Epithelial cell of esophagus (primary cell): ENCODE data around the gene KMT5C.

Experiments used
- DNase-seq: peaks from one replicate; pipeline ENCODE4 v3.0.0; 2010; ENCODE audit warnings: low read depth
- H3K4me3 ChIP-seq: 2 replicates; pipeline ENCODE4 v1.5.1; 2011; ENCODE audit warnings: mild to moderate bottlenecking, low read length, control low read depth
- CTCF ChIP-seq: IDR thresholded peaks from 2 replicates; pipeline ENCODE4 v1.5.1; 2011; ENCODE audit warnings: low read depth, mild to moderate bottlenecking, low read length, control low read depth, inconsistent platforms; ENCODE audit not compliant: insufficient read depth; ENCODE audit errors: missing control alignments

KMT5C gene

GRCh38 chr19:55347442-55348009 lies 7.8 kb downstream of the KMT5C start:
- H3K4me3 ChIP-seq, result no peak overlapping the region
- DNase-seq, result no peak
- no peak for TF ChIP-seq CTCF

- DNase-seq, result no peak
- TF ChIP-seq CTCF, result no peak
- no peak overlapping the region for H3K4me3 ChIP-seq
Measured at GRCh38 chr19:55348317-55349034, 8.8 kb downstream of the KMT5C start.

GRCh38 chr19:55350620-55351315 lies 11.1 kb downstream of the KMT5C start:
- TF ChIP-seq CTCF, result no peak
- no peak overlapping the region for H3K4me3 ChIP-seq
- DNase-seq, result no peak

- H3K4me3 ChIP-seq, result no peak overlapping the region
- TF ChIP-seq CTCF, result no peak
- DNase-seq, result peak; percentile 47
Measured at GRCh38 chr19:55352040-55352439, 12.4 kb downstream of the KMT5C start.

- no peak for DNase-seq
- no peak overlapping the region for H3K4me3 ChIP-seq
- TF ChIP-seq CTCF, result no peak
Measured at GRCh38 chr19:55352549-55353145, 13.0 kb downstream of the KMT5C start.

- H3K4me3 ChIP-seq, result peak overlapping the region; percentile 44
- TF ChIP-seq CTCF, result no peak
- DNase-seq, result no peak
Measured at GRCh38 chr19:55353356-55353802, 13.7 kb downstream of the KMT5C start.
